HG03521 (cell line): ENCODE results near the gene ZDHHC19.
"Not testable (repeated sequence)": the region's sequence is repeated elsewhere in the genome, so short reads cannot be mapped to it uniquely, and the experiment has no call there.

ENCODE experiments used
- ATAC-seq: cut with Tn5 transposase; IDR thresholded peaks from one replicate; pipeline ENCODE4 v1.9.1; 2021; ENCODE audit warnings: mild to moderate bottlenecking, moderate library complexity; ENCODE audit not compliant: unreplicated experiment

Gene ZDHHC19, protein sequence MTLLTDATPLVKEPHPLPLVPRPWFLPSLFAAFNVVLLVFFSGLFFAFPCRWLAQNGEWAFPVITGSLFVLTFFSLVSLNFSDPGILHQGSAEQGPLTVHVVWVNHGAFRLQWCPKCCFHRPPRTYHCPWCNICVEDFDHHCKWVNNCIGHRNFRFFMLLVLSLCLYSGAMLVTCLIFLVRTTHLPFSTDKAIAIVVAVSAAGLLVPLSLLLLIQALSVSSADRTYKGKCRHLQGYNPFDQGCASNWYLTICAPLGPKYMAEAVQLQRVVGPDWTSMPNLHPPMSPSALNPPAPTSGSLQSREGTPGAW

DNA sequence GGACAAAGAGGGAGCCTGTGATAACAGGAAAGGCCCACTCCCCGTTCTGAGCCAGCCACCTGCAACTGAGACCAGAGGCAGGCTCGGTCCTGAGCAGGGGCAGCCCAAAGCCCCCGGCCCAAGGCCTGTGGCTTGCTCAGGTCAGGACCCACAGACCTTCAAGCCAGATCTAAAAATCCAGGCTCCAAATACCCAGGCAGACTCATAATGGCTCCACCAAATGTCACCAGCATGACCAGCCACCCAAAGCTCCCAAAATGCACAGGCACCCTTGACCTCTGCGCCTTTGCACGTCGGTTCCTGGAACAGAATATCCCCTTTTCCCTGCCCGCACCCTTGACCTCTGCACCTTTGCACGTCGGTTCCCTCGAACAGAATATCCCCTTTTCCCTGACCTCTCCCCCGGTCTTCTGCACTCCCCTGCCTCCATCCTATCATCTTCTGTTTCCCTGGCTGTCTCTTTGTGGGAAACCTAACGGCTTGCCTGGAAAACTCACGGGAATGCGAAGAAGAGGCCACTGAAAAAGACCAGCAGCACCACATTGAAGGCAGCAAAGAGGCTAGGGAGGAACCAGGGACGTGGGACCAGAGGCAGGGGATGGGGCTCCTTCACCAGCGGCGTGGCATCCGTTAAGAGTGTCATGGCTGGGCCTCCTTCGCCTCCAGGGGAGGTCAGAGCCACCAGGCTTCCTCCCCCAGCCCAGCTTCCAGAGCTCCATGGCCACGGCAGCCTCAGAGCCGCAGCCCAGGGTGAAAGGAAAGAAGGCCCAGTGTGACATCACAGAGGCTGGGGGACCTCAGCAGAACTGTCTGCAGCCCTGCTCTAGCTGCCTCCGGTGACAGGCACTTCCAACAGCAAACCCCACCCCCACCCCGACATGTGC lies at the start of gene ZDHHC19:
TSS of gene ZDHHC19 (minus strand) at position 728 of the 884 bp plus-strand sequence. CDS start at position 643, 85 bp downstream.
- ATAC-seq: no peak

DNA sequence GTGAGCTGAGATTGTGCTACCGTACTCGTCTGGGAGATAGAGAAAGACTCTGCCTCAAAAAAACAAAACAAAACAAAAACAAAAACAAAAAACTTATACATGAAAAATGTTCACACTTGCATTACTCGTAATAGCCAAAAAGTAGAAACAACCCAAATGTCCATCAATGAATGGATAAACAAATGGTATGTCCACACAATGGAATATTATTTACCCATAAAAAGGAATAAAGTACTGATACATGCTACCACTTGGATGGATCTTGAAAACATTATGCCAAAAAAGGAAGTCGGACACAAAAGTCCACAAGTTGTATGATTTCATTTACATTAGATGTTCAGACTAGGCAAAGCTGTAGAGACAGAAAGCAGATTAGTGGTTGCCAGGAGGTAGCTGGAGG lies 49.6 kb upstream of the ZDHHC19 start:
- no peak for ATAC-seq

DNA sequence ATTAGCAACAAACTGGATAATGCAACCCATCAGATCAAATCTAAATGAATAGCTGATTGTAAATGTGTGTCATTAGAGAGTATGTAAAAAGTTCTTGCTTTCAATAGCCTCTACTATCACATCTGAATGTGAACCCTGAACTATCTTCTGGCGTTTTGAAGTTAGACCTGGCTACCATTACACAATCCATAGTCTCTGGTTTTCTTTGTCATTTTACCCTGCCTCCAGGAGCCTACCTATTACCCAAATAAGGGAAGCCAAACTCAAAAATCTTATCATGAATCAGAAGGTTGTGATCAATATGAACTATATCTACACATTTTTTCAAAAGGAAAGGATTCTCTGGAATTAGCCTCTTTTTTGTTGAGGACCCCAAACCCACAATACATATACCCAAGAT lies 44.6 kb upstream of the ZDHHC19 start:
- ATAC-seq: no peak

DNA sequence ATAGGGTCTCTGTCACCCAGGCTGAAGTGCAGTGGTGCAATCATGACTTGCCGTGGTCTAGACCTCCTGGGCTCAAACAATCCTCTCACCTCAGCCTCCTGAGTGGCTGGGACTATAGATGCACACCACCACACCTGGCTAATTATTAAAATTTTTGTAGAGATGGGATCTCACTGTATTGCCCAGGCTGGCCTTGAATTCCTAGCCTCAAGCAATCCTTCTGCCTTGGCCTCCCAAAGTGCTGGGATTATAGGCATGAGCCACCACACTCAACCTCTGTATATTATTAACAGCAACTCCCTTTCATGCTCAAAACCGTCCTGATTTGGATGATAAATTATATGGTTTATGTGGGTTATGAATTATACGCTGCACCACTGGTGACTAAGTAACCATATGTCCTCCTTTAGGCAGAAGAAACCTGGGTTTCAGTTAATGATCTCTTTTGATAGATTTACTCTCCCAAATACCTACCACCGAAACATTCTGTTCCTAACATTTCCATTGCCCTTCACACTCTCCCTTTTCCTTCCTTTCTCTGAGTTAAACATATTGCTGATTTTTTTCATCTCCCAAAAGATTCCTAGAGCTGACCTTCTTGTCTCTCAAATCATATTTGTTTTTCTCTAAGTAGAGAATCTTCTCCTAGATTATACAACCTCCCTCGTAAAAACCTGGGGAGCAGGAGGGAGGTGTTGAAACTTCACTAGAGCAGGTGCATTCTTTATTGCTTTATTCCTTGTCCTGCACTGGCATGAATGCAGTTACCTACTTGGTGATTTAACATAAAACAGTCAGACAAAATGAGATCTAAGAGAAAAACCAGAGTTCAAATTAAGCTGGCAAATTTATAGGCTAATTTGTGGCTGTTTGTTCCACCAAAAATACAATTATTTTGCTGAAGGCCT lies 43.4 kb upstream of the ZDHHC19 start:
- no peak for ATAC-seq

DNA sequence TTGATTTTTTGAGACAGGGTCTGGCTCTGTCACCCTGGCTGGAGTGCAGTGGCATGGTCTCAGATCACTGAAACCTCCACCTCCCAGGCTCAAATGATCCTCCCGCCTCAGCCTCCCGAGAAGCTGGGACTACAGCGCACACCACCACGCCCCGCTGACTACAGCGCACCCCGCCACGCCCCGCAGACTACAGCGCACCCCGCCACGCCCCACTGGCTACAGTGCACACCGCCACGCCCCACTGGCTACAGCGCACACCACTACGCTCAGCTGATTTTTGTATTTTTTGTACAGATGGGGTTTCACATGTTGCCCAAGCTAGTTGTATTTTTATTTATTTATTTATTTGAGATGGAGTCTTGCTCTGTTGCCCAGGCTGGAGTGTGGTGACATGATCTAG lies 40.7 kb upstream of the ZDHHC19 start:
- ATAC-seq: no peak

DNA sequence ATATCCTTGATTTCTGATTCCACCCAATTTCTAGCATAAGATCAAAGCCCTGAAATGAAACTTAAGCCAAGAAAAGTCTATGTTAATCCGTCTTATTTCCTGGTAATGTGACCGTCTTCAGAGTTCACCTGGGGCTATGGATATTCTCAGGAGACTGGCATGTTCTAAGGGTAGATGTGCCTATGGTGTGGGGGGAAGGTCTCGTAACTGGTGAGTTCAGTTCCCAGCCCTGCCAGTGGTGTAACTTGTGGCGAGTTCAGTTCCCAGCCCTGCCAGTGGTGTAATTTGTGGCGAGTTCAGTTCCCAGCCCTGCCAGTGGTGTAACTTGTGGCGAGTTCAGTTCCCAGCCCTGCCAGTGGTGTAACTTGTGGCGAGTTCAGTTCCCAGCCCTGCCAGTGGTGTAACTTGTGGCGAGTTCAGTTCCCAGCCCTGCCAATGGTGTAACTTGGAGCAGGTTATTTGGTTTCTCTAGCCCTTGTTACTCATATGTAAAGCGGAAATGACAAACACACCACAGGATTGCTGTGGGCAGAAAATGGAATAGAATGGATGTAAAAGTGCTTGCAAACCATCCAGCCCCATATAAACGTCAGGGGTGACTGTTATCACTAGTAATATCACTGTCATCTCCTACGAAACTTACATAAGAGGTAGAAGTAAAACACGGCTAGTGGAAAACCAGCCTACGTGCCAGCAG lies 35.6 kb upstream of the ZDHHC19 start:
- no peak for ATAC-seq

DNA sequence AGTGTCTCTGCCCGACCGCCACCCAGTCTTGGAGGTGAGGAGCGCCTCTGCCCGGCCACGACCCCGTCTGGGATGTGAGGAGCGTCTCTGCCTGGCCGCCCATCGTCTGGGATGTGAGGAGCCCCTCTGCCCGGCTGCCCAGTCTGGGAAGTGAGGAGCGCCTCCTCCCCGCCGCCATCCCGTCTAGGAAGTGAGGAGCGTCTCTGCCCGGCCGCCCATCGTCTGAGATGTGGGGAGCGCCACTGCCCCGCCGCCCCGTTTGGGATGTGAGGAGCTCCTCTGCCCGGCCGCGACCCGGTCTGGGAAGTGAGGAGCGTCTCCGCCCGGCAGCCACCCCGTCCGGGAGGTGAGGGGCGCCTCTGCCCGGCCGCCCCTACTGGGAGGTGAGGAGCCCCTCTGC lies 33.0 kb upstream of the ZDHHC19 start:
- ATAC-seq: not testable (repeated sequence)

DNA sequence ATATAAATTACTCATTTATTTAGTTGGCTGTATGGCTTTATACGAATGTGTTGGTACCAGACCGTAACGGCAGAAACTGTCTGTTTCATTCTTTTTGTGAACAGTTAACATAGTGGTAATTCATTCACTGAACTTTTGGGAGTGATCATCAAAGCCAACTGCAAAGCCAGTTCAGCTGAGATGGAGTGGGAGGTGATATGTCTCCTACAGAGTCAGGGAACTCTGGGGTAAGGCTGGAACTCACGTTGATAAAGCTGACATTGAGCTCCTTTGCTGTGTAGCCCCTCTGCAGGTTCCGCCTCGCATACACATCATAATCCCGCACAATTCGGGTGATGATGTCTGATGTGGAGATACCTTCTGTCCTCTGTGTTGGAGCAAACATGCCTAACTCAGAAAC lies 30.5 kb upstream of the ZDHHC19 start:
- no peak for ATAC-seq

DNA sequence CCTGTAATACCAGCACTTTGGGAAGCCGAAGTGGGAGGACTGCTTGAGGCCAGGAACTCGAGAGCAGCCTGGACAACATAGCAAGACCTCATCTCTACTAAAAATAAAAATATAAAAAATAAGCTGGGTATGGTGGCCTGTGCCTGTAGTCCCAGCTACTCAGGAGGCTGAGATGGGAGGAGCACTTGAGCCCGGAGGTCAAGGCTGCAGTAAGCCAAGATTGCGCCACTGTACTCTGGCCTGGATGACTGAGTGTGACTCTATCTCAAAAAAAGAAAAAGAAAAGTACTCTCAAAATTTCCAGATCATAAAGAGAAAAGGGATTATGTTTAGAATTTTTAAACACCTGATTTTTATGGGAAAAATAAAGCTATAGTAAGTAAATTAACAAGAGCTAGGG lies 29.2 kb upstream of the ZDHHC19 start:
- ATAC-seq: no peak

DNA sequence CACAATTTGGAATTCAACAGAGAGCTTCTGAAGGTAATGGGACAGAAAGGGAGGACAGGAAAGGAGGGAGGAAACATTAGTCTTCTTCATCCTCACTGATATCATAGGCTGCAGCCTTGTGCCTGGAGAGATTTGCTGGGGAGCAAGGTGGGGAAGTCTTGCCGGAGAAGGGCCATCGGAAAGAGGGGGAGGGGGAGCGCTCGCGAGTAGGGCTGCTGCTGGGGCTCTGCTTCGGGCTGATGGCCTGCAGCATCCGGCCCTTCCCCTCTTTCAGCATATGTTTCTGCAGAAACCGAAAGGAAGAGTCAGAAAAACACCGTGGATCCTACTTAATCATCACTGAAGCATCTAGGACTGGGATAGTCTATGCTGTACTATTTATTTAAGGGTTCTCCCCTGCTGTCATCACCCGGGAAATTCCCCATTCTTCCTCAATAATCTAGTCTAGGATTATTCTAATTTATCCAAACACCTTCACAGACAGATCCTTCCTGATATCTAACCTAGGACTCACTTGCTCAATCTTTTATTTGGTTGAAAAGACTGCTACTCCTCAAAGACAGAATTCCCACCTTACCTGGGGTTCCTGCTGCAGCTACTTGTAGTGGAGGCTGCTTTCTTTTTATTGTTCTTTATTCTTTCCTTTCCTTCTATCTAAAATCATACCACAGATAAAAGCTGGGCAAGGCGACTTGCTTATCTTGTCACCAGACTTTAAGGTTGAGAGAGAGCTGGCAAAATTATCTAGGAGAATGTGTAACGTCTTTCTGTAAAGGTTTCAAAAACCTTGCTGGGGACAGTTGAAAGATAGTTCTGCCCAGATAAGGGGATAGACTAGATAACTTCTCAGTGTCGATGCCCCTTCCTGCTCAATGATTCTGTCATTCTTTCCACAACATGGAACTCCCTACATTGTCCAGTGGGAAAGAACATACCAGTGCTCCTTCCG lies 27.7 kb upstream of the ZDHHC19 start:
- no peak for ATAC-seq

DNA sequence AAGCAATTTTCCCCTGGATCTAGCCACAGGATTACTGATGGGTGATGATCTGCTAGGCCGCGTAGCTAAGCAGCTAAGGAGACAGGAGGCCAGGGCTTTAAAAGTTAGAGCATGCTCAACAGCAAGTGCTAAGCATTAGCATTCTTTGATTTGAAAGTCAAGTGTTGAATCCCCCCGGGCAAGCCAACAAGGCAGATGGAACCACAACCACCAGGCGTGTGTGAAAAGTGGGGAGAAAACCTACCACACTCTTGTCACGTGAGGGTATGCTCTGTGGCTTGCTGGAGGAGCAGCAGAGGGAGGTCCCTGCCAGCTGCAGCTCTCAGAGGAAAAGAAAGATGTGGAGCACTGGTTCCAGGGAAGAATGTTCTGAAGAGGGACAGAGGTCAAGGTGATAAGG lies 26.0 kb upstream of the ZDHHC19 start:
- ATAC-seq: no peak

DNA sequence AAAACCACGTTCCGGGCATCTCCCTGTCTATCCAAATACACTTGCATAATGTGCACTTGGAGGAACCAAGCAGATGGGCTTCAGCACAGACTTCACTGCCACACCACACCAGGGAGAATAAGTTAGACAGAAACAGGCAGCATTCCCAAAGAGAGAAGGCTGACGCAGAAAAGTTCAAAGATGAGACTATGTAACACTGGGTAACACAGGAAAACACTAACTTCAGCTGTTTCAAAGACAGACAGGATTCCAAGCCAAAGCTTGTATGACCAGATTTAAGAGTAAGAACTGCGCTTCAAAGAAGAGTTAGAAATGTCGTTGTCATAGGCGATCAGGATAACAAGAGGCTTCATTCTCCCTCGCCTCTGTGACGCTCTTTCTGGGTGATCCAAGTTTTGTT lies 25.0 kb upstream of the ZDHHC19 start:
- ATAC-seq: no peak

DNA sequence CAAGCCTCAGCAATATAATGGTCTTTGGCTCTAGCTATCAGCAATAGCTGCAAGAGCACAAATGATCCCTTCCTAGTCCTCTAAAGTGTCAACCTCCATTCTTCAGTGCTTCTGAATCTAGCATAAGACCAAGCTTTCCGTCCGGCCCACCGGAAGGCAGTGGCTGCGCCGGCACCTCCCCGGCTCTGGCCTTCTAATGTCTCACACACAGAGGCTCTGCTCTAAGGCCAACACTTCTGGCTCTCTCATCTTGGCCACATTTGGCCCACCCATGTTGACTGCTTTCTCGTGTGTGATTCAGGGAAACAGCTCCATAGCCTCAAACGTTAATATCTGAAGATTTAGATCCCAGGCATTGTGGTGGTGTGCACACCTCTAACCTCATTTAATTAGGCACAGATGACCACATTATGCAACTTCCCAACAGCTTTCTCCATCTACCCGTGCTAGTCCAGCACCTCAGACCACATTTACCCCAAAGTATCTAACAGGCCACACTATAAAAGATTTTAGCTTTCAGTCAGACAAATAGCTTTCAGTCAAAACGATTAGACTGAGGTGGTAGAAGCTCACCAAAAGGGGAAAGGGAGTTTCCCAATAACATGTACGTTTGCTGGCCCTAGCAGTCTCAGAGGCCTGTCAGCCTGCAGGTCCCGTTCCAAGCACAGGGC lies 24.4 kb upstream of the ZDHHC19 start:
- no peak for ATAC-seq

DNA sequence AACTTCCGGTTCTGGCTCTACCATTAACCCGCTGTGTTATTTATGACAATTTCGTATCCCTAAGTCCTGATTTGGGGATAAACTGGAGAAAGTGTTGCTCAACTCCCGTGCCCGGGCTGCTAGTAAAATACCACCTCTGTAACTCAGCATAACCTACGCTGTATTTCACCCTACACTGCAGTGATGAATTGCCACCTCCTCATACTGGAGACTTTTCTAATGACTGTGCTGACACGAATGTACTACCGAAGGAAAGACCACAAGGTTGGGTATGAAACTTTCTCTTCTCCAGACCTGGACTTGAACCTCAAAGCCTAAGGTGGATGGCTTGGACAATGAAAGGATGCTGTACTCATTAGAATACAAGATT lies 21.7 kb upstream of the ZDHHC19 start:
- ATAC-seq: no peak

DNA sequence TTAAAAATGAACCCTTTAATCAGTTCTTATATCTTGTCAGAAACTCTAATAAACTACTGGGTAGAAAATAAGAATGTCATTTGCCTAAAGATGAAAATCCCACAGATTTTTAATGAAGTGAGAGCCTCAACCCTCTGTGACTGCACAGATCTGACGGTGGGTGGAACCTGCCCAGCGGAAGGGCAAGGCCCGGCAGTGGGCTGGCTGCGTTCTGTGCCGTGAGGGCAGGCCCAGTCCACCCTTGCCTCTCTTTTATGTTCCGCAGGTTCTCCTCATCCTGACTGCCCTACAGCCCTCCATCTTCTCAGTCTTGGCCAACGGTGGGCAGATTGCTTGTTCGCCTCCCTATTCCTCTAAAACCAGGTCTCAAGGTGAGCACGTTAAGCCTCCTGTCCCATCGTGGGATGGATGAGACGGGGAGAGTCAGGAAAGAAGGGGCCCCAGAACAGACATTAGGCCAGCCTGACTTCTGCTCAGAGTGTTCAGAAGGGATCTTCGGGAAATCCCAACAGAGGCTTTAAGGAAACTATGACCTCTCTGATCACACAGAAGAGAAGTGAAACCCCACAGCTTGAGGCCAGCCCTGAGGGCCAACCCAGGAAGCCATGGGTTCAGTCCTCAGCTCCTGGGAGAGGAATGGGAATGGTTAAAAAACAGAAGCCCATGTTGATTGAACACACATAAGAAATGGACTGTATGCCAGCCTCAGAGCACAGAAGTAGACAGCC lies 21.1 kb upstream of the ZDHHC19 start:
- no peak for ATAC-seq

DNA sequence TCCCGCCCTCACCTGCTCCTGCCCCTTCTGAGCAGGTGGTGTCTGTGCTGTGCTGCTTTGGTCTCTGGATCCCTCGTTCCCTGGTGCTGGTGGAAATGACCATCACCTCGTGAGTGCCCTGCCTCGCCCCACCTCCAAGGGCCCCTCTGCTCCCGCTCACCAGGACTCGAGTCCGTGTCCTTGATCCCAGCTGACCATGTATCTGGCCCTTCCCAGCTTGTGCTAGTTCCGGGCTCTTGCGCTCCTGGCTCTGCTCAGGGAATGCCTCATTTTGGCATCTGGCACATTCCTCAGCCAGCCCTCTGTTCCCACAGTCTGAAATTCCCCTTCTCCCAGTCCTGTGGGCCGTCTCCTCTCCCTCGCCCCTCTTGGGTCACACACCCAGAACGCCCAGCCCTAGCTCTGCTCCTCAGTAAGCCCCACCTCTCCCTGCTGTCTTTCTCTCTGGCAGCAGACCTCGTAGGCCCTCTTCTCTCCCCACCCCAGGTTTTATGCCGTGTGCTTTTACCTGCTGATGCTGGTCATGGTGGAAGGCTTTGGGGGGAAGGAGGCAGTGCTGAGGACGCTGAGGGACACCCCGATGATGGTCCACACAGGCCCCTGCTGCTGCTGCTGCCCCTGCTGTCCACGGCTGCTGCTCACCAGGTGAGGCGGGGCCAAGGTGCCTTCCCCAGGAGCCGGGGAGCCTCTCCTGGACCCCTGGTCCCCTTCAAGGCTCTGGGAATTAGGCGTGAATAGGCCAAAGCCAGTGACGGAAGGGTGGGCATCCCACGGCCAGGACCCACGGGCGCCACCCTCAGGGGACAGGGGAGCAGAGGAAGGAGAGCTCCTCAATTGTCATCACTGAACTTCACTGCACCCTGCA lies 16.7 kb upstream of the ZDHHC19 start:
- ATAC-seq: no peak

DNA sequence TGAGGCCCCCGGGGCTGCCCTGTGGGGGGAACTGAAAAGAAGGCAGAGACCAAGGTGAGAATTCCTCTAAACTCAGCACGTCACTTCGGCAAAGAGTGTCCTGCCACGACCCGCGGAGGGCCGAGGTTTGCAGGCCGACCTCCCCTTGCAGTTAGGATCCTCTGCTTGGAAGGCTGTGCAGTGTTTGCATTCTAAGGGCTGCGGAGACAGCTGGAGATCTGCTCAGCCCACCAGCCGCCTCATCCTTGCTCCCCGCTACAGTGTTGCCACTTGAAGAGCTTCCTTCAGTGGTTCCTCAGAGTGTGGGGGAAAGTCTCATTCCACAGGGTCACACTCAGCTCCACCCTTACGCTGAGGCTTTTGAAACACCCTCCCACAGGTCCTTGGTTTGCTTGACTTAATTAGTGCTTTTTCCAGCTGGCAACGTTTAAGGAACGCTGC lies 15.9 kb upstream of the ZDHHC19 start:
- ATAC-seq: no peak
